Effector CD8-positive, alpha-beta T cell (primary cell): Measurements from ENCODE around the gene HOOK2.
"Not testable (repeated sequence)": the region's sequence is repeated elsewhere in the genome, so short reads cannot be mapped to it uniquely, and the experiment has no call there.

Experiments
- DNase-seq: peaks from one replicate; lab custom pipeline; 2025; lab: John Stamatoyannopoulos, UW
- total RNA-seq, 4 experiments: gene quantifications; one replicate each; lab custom pipeline; 2026; lab: John Stamatoyannopoulos, UW

Gene HOOK2, protein sequence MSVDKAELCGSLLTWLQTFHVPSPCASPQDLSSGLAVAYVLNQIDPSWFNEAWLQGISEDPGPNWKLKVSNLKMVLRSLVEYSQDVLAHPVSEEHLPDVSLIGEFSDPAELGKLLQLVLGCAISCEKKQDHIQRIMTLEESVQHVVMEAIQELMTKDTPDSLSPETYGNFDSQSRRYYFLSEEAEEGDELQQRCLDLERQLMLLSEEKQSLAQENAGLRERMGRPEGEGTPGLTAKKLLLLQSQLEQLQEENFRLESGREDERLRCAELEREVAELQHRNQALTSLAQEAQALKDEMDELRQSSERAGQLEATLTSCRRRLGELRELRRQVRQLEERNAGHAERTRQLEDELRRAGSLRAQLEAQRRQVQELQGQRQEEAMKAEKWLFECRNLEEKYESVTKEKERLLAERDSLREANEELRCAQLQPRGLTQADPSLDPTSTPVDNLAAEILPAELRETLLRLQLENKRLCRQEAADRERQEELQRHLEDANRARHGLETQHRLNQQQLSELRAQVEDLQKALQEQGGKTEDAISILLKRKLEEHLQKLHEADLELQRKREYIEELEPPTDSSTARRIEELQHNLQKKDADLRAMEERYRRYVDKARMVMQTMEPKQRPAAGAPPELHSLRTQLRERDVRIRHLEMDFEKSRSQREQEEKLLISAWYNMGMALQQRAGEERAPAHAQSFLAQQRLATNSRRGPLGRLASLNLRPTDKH
- 13.2 to 21.0 (median 17.5) reads per million in 4 experiments for total RNA-seq

DNA sequence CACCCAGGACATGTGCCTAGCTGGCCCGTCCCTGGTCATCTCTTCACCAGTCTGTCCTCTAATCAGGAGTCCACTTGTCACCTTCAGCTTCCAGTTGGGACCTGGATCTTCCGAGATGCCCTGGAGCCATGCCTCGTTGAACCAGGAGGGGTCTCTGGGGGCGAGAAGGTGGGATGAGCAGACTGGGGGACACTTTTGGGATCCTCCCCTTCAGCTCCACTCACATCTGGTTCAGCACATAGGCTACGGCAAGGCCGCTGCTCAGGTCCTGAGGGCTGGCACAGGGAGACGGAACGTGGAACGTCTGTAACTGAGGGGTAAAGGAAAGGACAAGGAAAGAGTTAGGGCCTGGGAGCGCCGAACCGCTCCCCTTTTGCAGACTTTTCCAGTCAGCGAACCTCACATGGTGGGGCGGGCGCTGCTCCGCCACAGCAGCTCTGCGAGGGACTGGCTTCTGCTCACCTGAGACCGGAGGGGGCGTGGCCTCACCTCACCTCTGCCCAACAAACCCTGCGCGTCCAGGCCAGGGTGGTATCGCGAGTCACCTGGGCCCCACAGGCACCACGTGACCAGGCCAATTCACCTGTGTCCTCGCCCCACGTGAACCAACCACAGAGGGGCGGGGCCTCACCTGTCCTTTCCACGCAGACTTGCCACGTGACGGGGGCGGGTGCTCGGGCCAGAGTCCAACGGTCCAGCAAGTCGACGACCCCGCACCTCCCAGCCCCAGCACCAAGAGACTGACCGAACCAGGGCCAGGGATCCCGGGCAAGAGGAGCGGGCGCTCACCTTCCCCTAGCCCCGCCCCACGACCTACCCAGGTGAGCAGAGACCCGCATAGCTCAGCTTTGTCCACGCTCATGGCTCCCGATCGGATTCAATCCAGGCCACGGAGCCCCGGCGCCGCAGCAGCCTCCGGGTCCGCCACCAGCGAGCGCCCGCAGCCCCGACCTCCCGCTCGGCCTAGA is at the start of gene HOOK2:
Gene HOOK2, minus strand, starts transcription at position 965 of the 968 bp plus-strand sequence. Its CDS starts 103 bp downstream, at position 862.
- peak; percentile 32 for DNase-seq

DNA sequence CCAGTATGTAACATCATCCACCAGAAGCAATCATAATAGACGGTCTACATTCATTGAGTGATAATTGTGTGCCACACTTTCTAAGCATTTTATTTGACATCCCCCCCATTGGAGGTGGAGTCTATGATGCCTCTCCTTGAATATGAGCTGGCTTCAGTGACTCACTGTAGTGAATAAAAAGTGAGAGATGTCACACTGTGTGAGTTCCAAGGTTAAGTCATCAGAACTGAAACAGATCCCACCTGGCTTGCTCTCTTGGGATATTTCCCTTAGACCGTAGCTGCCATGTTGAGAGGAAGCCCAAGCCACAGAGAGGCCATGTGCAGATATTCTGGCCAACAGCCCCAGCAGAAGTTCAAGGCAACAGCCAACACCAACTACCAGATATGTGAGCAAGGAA is 46.4 kb upstream of the HOOK2 start:
- DNase-seq, result no peak

GRCh38 chr19:12817810-12818209 is 42.5 kb upstream of the HOOK2 start:
- not testable (repeated sequence) for DNase-seq

DNA sequence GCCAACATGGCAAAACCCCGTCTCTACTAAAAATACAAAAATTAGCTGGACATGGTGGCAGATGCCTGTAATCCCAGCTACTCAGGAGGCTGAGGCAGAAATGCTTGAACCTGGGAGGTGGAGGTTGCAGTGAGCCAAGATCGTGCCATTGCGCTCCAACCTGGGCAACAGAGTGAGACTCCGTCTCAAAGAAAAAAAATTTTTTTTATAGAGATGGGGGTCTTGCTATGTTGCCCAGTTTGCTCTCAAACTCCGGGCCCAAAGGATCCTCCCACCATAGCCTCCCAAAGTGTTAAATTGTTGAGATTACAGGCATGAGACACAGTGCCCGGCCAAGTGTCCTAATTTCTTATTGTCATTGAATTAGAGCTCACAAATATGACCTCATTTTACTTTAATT is 41.8 kb upstream of the HOOK2 start:
- DNase-seq, result not testable (repeated sequence)

DNA sequence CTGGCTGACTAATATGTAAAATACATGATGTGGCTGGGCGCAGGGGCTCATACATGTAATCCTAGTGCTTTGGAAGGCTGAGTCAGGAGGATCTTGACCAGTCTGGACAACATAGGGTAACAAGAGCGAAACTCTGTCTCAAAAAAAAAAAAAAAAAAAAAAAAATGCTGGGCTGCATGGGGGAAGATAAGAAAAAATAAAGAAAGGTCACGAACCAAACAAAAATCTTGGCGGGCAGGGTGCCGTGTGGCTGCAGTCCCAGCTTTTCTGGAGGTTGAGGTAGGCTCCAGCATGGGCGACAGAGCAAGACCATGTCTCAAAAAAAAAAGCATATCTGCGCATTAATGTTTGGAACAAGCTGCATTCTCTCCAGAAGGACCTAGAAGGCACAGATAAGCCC is 39.7 kb upstream of the HOOK2 start:
- no peak for DNase-seq

DNA sequence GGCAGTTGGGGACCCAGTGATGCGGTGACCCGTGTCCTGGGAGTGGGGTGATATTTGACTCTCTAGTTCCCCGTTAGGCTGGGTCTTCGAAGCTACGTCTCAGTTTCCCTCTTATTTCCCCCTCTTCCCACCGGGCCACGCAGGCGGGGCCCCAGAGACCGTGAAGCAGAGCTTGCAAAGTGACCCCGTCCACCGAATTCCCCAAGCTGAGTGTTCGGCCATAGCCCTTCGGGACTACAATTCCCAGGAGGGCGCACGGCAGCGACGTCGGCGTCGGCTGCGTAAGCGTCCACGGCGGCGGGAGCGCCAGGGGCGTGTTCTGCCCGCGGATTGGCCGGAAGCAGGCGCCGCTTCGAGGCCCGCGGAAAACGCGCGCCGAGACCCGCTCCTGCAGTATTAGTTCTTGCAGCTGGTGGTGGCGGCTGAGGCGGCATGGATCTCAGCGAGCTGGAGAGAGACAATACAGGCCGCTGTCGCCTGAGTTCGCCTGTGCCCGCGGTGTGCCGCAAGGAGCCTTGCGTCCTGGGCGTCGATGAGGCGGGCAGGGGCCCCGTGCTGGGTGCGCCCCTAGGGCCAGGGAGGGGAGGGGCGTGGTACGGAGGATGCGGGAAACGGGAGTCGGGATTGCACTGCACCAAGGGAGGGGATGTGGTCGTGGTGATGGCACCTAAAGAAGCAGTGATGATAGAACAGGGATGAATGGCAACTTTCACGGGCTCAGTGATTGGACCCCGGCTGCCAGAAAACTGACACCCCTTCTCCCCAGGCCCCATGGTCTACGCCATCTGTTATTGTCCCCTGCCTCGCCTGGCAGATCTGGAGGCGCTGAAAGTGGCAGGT is 31.1 kb upstream of the HOOK2 start, which contains the start of gene RNASEH2A:
Gene RNASEH2A, plus strand, starts transcription at position 343 of the 840 bp plus-strand sequence. Its CDS starts 90 bp downstream, at position 433.
- peak; percentile 72 for DNase-seq

- DNase-seq, result no peak
Observed at GRCh38 chr19:12804051-12804450, 28.7 kb upstream of the HOOK2 start.

GRCh38 chr19:12802267-12803106 is 27.1 kb upstream of the HOOK2 start:
- no peak for DNase-seq

- peak; percentile 46 for DNase-seq
Observed at GRCh38 chr19:12801466-12802266, 26.3 kb upstream of the HOOK2 start, which contains the start of the genes PRDX2 and THSD8. Gene PRDX2 (minus strand): TSS chr19:12801800. CDS start chr19:12801261, 539 bp downstream. Gene THSD8 (plus strand): TSS chr19:12802069. CDS start chr19:12802072, 3 bp downstream.

GRCh38 chr19:12800923-12801465 is 25.6 kb upstream of the HOOK2 start:
- no peak for DNase-seq

DNA sequence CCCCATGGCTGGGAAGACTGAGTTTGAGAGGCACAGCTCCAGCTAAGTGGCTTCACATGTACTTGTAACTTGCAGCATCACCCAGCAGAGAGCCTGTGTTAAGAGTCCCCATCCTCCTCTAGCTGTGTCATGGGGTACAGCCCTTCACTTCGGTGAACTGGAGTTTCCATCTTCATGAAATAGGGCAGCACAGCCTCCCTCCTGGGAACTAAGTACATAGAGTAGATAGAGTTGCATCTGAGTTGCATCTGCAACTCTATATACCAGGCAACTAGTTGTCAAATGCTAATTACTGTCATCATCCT is 25.1 kb upstream of the HOOK2 start:
- DNase-seq, result no peak

- no peak for DNase-seq
Observed at GRCh38 chr19:12799742-12800465, 24.6 kb upstream of the HOOK2 start.

DNA sequence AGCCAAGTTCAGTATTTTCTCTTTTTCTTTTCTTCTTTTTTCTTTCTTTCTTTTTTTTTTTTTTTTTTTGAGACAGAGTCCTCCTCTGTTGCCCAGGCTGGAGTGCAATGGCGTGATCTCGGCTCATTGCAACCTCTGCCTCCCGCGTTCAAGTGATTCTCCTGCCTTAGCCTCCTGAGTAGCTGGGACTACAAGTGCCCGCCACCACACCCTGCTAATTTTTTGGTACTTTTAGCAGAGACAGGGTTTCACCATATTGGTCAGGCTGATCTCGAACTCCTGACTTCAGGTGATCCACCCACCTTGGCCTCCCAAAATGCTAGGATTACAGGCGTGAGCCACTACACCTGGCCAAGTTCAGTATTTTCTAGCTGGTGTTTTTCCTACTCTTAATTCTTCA is 22.3 kb upstream of the HOOK2 start:
- not testable (repeated sequence) for DNase-seq

- no peak for DNase-seq
Observed at GRCh38 chr19:12797141-12797587, 21.8 kb upstream of the HOOK2 start.

DNA sequence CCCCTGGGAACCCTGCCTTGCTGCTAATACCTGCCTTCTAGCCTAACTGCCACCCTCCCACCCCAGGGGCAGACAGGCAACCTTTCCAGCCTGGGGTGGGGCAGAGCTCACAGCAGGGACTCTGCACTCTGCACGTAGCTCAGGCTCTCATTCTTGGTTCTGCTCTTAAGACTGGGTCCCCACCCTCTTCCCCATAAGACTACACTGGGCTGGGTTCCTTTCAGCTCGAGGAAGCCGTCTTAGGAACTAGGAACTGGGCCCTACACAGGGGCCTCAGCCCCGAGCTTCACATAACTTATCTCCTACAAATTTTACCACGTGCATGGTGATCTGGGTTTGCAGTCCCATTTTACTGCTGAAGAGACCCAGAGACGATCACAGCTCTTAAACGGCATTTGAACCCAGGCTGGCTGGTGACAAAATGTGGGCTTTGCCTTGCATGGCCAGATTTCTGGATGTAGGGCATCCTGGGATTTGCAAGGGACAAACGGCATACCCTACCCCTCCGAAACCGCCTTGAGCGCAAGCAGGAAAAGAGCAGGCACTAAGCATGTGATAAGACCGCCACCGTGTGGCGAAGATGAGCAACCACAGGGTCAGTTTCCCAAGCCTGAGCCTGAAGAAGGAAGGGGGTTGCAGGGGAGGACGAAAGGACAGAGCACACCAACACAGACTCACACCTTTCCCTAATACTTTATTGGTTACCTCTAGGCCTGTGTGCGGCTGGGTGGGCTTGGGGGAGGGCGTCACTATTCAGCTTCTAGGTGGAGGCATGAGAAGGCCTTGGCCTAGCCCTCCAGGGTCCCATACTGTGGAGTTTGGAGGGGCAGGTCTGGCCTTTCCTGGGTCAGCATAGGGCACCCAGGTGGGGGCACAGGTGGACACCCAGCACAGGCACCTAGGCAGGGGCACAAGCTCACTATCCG is 21.1 kb upstream of the HOOK2 start:
- peak; percentile 65 for DNase-seq

DNA sequence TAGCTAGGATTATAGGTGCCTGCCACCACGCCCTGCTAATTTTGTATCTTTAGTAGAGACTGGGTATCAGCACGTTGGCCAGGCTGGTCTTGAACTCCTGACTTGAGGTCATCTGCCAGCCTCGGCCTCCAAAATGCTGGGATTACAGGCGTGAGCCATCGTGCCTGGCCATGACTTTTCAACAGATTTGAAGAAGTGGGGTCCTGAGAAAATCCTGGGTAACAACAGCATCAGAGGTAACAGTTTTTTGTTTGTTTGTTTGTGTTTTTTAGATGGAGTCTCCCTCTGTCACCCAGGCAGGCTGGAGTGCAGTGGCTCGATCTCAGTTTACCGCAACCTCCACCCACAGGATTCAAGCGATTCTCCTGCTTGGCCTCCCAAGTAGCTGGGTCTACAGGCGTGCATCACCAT is 19.6 kb upstream of the HOOK2 start:
- no peak for DNase-seq
